ENCODE results near the gene RCAN3. TPM values are rescaled to one million over a fixed set of nuclear protein-coding genes. Genes with fewer than 3 reads are reported as not detected.

Gene RCAN3
- total and polyA plus RNA-seq, 2 of the 4 experiments (the other 2 are of a cell fraction), result 4.0 to 5.9 TPM

DNA sequence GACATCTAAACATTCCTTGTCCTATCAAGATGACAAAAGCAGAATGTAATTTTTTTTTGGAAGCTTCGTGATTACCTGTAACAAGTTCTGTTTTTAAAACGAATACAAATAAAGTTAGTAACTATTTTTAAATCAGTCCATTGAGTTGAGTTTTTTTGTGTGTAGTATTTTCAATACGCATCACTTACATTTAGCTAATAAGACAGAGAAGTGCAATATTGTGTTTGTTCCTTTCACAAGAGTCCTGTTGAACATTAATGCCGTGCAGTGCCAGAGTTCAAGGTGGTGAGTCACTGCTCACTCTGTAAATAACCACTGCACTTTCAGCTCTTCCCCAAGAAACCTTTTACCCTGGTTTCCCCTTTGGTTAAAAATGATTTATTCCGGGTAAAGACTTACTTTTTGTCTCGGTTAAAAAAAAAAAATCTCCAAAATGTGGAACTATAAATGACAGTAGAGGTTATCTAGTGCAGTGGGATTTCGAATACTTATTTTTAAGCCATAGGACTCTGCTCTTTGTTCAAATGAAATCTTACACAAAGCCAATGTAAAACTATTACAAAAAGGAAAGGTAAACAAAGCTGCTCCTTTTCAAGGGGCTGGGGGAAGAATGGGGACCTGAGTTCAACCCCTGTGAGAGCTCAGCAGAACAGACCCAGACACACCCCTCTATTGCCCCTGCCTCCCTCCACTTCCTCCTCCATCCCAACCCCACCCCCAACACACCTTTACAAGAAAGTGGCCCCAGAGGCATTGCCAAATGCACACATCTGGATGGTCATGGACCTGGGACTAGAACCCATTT lies 38.5 kb downstream of the RCAN3 start:
- Histone ChIP-seq H2AK9ac (replicated peaks; ENCODE audit: low read depth, low read length, poor library complexity) (no peak overlapping the region), H3K56ac (ENCODE audit: extremely low read depth, insufficient read depth, low read length) (no peak overlapping the region), H2BK20ac (ENCODE audit: low read depth, low read length) (peak overlapping the region; percentile 5; the same call in 1 of the 2 replicates), H4K91ac (ENCODE audit: insufficient read depth, low read depth, low read length) (peak overlapping the region; percentile 12; the same call in 1 of the 2 replicates), H4K20me1 (ENCODE audit: insufficient read depth, low read length) (no peaks in the 10 kb centered on the region), H3K4me1 (ENCODE audit: control insufficient read depth, insufficient read depth, low read length) (peaks cover 3% of the 10 kb centered on the region; the same call in 1 of the 2 replicates), H2AK5ac (ENCODE audit: low read depth, low read length) (0 out of 2 replicates have a peak overlapping the region, but pooled peaks have one; percentile 42), H2BK5ac (ENCODE audit: low read depth, low read length, poor library complexity, severe bottlenecking) (no peak overlapping the region), H2AFZ (replicated peaks; ENCODE audit: low read length, poor library complexity) (no peak overlapping the region), H4K8ac (ENCODE audit: low read depth in 2 of 2, low read length in 2 of 2) (no peak overlapping the region), H3K9me3 (ENCODE audit: control insufficient read depth, insufficient read depth, low read length) (no peaks in the 10 kb centered on the region), H3K18ac (ENCODE audit: low read depth, low read length) (no peak overlapping the region), H3K14ac (replicated peaks; ENCODE audit: low read depth, low read length) (no peak overlapping the region), H3K23ac (ENCODE audit: low read depth, low read length) (no peak overlapping the region), H3K4ac (ENCODE audit: low read depth, low read length) (peak overlapping the region; percentile 19; the same call in 1 of the 2 replicates), H3K4me2 (ENCODE audit: low read depth, low read length) (peak overlapping the region; percentile 20; the same call in 1 of the 2 replicates), H3K9me1 (ENCODE audit: insufficient read depth, low read length) (peaks cover 5% of the 10 kb centered on the region), H3K36me3 (ENCODE audit: control insufficient read depth, insufficient read depth, low read length) (no peaks in the 10 kb centered on the region), H3K9ac (ENCODE audit: low read depth, low read length) (no peak overlapping the region), H2BK15ac (ENCODE audit: low read depth, low read length) (no peak overlapping the region), H3K79me1 (ENCODE audit: low read depth in 1 of 2, low read length in 2 of 2) (no peaks in the 10 kb centered on the region), H3K4me3 (ENCODE audit: insufficient read depth, low read depth, low read length) (no peak overlapping the region), H3K27me3 (ENCODE audit: control insufficient read depth, insufficient read depth, low read length) (no peaks in the 10 kb centered on the region), H2BK120ac (ENCODE audit: low read depth, low read length) (0 out of 2 replicates have a peak overlapping the region, but pooled peaks have one; percentile 9), H4K5ac (ENCODE audit: low read depth, low read length) (no peak overlapping the region), H3K27ac (ENCODE audit: insufficient read depth, low read length) (no peak overlapping the region)
- peak; percentile 78 for DNase-seq
- ATAC-seq (ENCODE audit: low read depth), result peak; percentile 96
- ChIA-PET POLR2A (ENCODE audit: unreplicated experiment) (interaction anchor here (0.6 kb wide), 1 partner anchor 11 kb away, joined by 6 read pairs; no protein-coding TSS in a partner anchor), CTCF (interaction anchor here (0.6 to 2.2 kb wide), 7 partner anchors 14 to 342 kb away, joined by 3 to 7 read pairs (median 5); no protein-coding TSS in a partner anchor)
- dilution Hi-C loops (cut with HindIII; ENCODE audit: low sequenced_read_pairs, unreplicated experiment) (no loop called here), in situ Hi-C loops (cut with MboI; ENCODE audit: low sequenced_read_pairs) (no loop called here), intact Hi-C loops (cut with micrococcal nuclease) (loop anchor here (5.0 kb wide), 1 partner anchor 96 kb away; no protein-coding TSS in a partner anchor)
- WGBS, 2 experiments (ENCODE audit: extremely low coverage in 2 of 2, insufficient read length in 1 of 2), result no CpG with 5 or more reads among the region's 7 CpGs
- BruUV-seq (replicated peaks), result no TSS peak
- TF ChIP-seq POLR2A (IDR thresholded peaks at IDR 0.05; ENCODE audit: low read depth, low read length), result no peak
- TF ChIP-seq, protein P1, sequence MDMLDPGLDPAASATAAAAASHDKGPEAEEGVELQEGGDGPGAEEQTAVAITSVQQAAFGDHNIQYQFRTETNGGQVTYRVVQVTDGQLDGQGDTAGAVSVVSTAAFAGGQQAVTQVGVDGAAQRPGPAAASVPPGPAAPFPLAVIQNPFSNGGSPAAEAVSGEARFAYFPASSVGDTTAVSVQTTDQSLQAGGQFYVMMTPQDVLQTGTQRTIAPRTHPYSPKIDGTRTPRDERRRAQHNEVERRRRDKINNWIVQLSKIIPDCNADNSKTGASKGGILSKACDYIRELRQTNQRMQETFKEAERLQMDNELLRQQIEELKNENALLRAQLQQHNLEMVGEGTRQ (IDR thresholded peaks at IDR 0.05; ENCODE audit: low read depth, low read length), result no peak
- TF ChIP-seq, protein P2, sequence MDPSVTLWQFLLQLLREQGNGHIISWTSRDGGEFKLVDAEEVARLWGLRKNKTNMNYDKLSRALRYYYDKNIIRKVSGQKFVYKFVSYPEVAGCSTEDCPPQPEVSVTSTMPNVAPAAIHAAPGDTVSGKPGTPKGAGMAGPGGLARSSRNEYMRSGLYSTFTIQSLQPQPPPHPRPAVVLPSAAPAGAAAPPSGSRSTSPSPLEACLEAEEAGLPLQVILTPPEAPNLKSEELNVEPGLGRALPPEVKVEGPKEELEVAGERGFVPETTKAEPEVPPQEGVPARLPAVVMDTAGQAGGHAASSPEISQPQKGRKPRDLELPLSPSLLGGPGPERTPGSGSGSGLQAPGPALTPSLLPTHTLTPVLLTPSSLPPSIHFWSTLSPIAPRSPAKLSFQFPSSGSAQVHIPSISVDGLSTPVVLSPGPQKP (IDR thresholded peaks at IDR 0.05; ENCODE audit: borderline replicate concordance, low read depth, low read length), result no peak
- TF ChIP-seq RCOR1 (IDR thresholded peaks at IDR 0.05; ENCODE audit: insufficient replicate concordance, low read length), result no peak
- TF ChIP-seq MAZ (IDR thresholded peaks at IDR 0.05; ENCODE audit: borderline replicate concordance, low read depth, low read length), result no peak
- no peak for TF ChIP-seq RFX5 (IDR thresholded peaks at IDR 0.05; ENCODE audit: low read depth, low read length)
- no peak for TF ChIP-seq MXI1 (IDR thresholded peaks at IDR 0.05; ENCODE audit: borderline replicate concordance, low read depth, low read length)
- TF ChIP-seq RAD21 (IDR thresholded peaks at IDR 0.05; ENCODE audit: low read length), result no peak
- no peak for TF ChIP-seq MAFK (IDR thresholded peaks at IDR 0.05; ENCODE audit: low read depth, low read length)
- TF ChIP-seq CEBPB (IDR thresholded peaks at IDR 0.05; ENCODE audit: low read depth, low read length), result peak; percentile 68
- TF ChIP-seq CHD1 (IDR thresholded peaks at IDR 0.05; ENCODE audit: low read depth, low read length), result no peak
- TF ChIP-seq, protein P3, sequence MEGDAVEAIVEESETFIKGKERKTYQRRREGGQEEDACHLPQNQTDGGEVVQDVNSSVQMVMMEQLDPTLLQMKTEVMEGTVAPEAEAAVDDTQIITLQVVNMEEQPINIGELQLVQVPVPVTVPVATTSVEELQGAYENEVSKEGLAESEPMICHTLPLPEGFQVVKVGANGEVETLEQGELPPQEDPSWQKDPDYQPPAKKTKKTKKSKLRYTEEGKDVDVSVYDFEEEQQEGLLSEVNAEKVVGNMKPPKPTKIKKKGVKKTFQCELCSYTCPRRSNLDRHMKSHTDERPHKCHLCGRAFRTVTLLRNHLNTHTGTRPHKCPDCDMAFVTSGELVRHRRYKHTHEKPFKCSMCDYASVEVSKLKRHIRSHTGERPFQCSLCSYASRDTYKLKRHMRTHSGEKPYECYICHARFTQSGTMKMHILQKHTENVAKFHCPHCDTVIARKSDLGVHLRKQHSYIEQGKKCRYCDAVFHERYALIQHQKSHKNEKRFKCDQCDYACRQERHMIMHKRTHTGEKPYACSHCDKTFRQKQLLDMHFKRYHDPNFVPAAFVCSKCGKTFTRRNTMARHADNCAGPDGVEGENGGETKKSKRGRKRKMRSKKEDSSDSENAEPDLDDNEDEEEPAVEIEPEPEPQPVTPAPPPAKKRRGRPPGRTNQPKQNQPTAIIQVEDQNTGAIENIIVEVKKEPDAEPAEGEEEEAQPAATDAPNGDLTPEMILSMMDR (conservative IDR thresholded peaks at IDR 0.05; ENCODE audit: low read depth, low read length), result no peak
- TF ChIP-seq SMC3 (IDR thresholded peaks at IDR 0.05; ENCODE audit: low read depth, low read length), result no peak
- no peak for TF ChIP-seq NFE2L2 (IDR thresholded peaks at IDR 0.05; ENCODE audit: low read depth, low read length)

Data from IMR-90 (cell line).